Mucosa of descending colon (tissue), 3 donors: ENCODE measurements around the gene CLTCL1. TPM values are rescaled to one million over a fixed set of nuclear protein-coding genes. Genes with fewer than 3 reads are reported as not detected.

ENCODE experiments used
- ATAC-seq: fragments of 200-7000 bp; cut with Tn5 transposase; one replicate; pipeline ENCODE4 v1.9.1; 2020; ENCODE audit warnings: mild to moderate bottlenecking, moderate library complexity
- DNase-seq, 3 donors: peaks; one replicate each; pipeline ENCODE4 v3.0.0-alpha.2; 2020
- H3K36me3 ChIP-seq: fragments of 200-600 bp; one replicate; pipeline ENCODE4 v1.8.0; 2021; ENCODE audit warnings: low read depth, mild to moderate bottlenecking
- H3K4me1 ChIP-seq: fragments of 200-600 bp; one replicate; pipeline ENCODE4 v1.8.0; 2021; ENCODE audit warnings: low read depth, mild to moderate bottlenecking
- H3K4me3 ChIP-seq: fragments of 200-600 bp; one replicate; pipeline ENCODE4 v1.8.0; 2021; ENCODE audit warnings: mild to moderate bottlenecking
- H3K9me3 ChIP-seq: fragments of 200-600 bp; one replicate; pipeline ENCODE4 v1.8.0; 2021; ENCODE audit warnings: mild to moderate bottlenecking
- CTCF ChIP-seq: fragments of 200-600 bp; IDR thresholded peaks from one replicate; pipeline ENCODE4 v1.8.0; 2022; ENCODE audit warnings: antibody characterized with exemption, mild to moderate bottlenecking
- intact Hi-C, 2 donors: fragments of 100-400 bp; cut with DNase I in 1 of 2; cut with micrococcal nuclease in 1 of 2; formaldehyde crosslinking; loops; one replicate each; pipeline versions ENCODE4 v1.11.0 to v1.11.1; 2022; cut with DNase I, micrococcal nuclease
- total RNA-seq, 3 donors: library from RNA; stranded (reverse); fragmentation: NEBNext Ultra II Directional in 2 of 3; extraction: Animal tissue kit (Norgen Biotek cat#: 25700) in 2 of 3; gene quantifications; one replicate each; pipeline versions ENCODE4 v1.2.1 to v1.2.4, GENCODE V29; 2021 to 2023
- donor health status: DM: no; HTN: no; CAD: no; lungs with moderate emphysema.
- donor health status: DM: no; HTN: no; CAD: no.
- donor health status: DM: no; HTN: yes; CAD: no.

The CLTCL1 gene
- total RNA-seq, 3 donors from 2014 or later, result 3.0 to 5.9 (median 5.7) TPM

GRCh38 chr22:19275513-19275912 is 16.0 kb downstream of the CLTCL1 start:
- H3K4me1 ChIP-seq, result peaks cover 4% of the 10 kb centered on the region
- no peaks in the 10 kb centered on the region for H3K9me3 ChIP-seq
- intact Hi-C loops, result no loop called here
- ATAC-seq, result no peak
- H3K36me3 ChIP-seq, result no peaks in the 10 kb centered on the region
- no peak overlapping the region for H3K4me3 ChIP-seq
- no peak for DNase-seq
- TF ChIP-seq CTCF, result no peak

- no peak for TF ChIP-seq CTCF
- Histone ChIP-seq H3K4me3 (no peak overlapping the region), H3K36me3 (no peaks in the 10 kb centered on the region), H3K4me1 (peaks cover 4% of the 10 kb centered on the region), H3K9me3 (no peaks in the 10 kb centered on the region)
- DNase-seq (no peak), ATAC-seq (no peak)
- intact Hi-C loops, result no loop called here
Measured at GRCh38 chr22:19275104-19275503, 16.4 kb downstream of the CLTCL1 start.

GRCh38 chr22:19271856-19272535 is 19.5 kb downstream of the CLTCL1 start:
- intact Hi-C loops, result no loop called here
- ATAC-seq, result no peak

GRCh38 chr22:19271273-19271855 is 20.2 kb downstream of the CLTCL1 start:
- no peak overlapping the region for H3K4me3 ChIP-seq
- no peak for TF ChIP-seq CTCF
- peaks cover 4% of the 10 kb centered on the region for H3K4me1 ChIP-seq
- peaks cover 7% of the 10 kb centered on the region for H3K9me3 ChIP-seq
- DNase-seq (peak in 1 of 3 donors; percentile 5), ATAC-seq (peak; percentile 90)
- H3K36me3 ChIP-seq, result no peaks in the 10 kb centered on the region
- intact Hi-C loops, result no loop called here

More at GRCh38 chr22:19271856-19272535, 19.5 kb downstream of the CLTCL1 start:
- DNase-seq, result peak in 1 of 3 donors; percentile 15
- H3K9me3 ChIP-seq, result peaks cover 1% of the 10 kb centered on the region
- H3K4me1 ChIP-seq, result peaks cover 4% of the 10 kb centered on the region
- TF ChIP-seq CTCF, result no peak
- no peak overlapping the region for H3K4me3 ChIP-seq
- H3K36me3 ChIP-seq, result no peaks in the 10 kb centered on the region

GRCh38 chr22:19270873-19271272 is 20.6 kb downstream of the CLTCL1 start:
- intact Hi-C loops, result no loop called here
- H3K4me1 ChIP-seq, result peaks cover 4% of the 10 kb centered on the region
- ATAC-seq (no peak), DNase-seq (no peak)
- H3K36me3 ChIP-seq, result no peaks in the 10 kb centered on the region
- H3K4me3 ChIP-seq, result no peak overlapping the region
- no peak for TF ChIP-seq CTCF
- H3K9me3 ChIP-seq, result peaks cover 10% of the 10 kb centered on the region
